Neural cell (in vitro differentiated cells): Measurements from ENCODE around the gene KIAA1958.

Experiments used
- CTCF ChIP-seq: fragments of 450-650 bp; IDR thresholded peaks from 2 replicates; pipeline ENCODE4 v1.5.1; 2014; ENCODE audit warnings: antibody characterized with exemption, mild to moderate bottlenecking, moderate library complexity; ENCODE audit not compliant: poor library complexity, severe bottlenecking
- EZH2 ChIP-seq: fragments of 200-600, 300-800 bp; shearing (Covaris generic), sonication (generic); IDR thresholded peaks from 2 replicates; pipeline ENCODE4 v1.6.1; 2014; ENCODE audit warnings: antibody characterized with exemption, low read length, borderline replicate concordance, mild to moderate bottlenecking; ENCODE audit not compliant: insufficient read depth, poor library complexity, severe bottlenecking
- MXI1 ChIP-seq: fragments of 450-650 bp; conservative IDR thresholded peaks from 2 replicates; pipeline ENCODE4 v1.6.1; 2014; ENCODE audit warnings: antibody characterized with exemption, mild to moderate bottlenecking; ENCODE audit not compliant: poor library complexity, severe bottlenecking
- POLR2AphosphoS5 ChIP-seq: IDR thresholded peaks from 2 replicates; pipeline ENCODE4 v1.6.1; 2012
- RAD21 ChIP-seq: fragments of 450-650 bp; conservative IDR thresholded peaks from 2 replicates; pipeline ENCODE4 v1.6.1; 2014; ENCODE audit warnings: antibody characterized with exemption, mild to moderate bottlenecking, moderate library complexity
- REST ChIP-seq: IDR thresholded peaks from 2 replicates; pipeline ENCODE4 v1.6.1; 2012; ENCODE audit warnings: borderline replicate concordance
- TAF1 ChIP-seq: IDR thresholded peaks from 2 replicates; pipeline ENCODE4 v1.6.1; 2012; ENCODE audit warnings: low read depth

GRCh38 chr9:112486221-112487007 is at the start of gene KIAA1958:
- peak; percentile 61 for TF ChIP-seq REST
- peak; percentile 46 for TF ChIP-seq RAD21
- TF ChIP-seq CTCF = no peak
- no peak for TF ChIP-seq EZH2
- TF ChIP-seq POLR2AphosphoS5 = peak; percentile 88
- TF ChIP-seq MXI1 = peak; percentile 86
- no peak for TF ChIP-seq TAF1
